Heart left ventricle (tissue), 13 donors: ENCODE data around the gene CPT1A.

Experiments used
- POLR2A ChIP-seq, 2 donors: fragments of 450-650 bp; IDR thresholded peaks; one replicate each; pipeline ENCODE4 v1.6.1; 2017; ENCODE audit warnings: antibody characterized with exemption in 2 of 2, mild to moderate bottlenecking in 2 of 2, moderate library complexity in 2 of 2
- TF ChIP-seq, protein P1 (sequence below), 12 donors: fragments of 200-600 bp; sonication (generic) in 4 of 12; IDR thresholded peaks; one replicate each; pipeline versions ENCODE4 v1.5.0 to v1.8.0; 2018 to 2022; ENCODE audit warnings: antibody characterized with exemption in 12 of 12, mild to moderate bottlenecking in 5 of 12
- donor health status: ischemic (EF 13 %, LVEDD 7.1; RV severe dilation, severe dysfunction).
- donor health status: DM: no; HTN: yes; CAD: no.
- donor health status: DM: no; HTN: no; CAD: no.
- donor health status: ischemic (EF 25% LVEDD 6.9; RV normal size, moderate dysfunction).
- donor health status: ischemic (EF 25% LVEDD 5.7; RV mildly dilated, moderate dysfunction).
- donor health status: ischemic (EF 35%, LVEDD 5.7; RV mildly dilated, moderate dysfunction).
- donor health status: nonischemic (EF 11% LVEDD 7.7; RV severe dilation, severe dysfunction).
- donor health status: DM: yes; HTN: yes; CAD: no.
- donor health status: PGD.
- donor health status: ischemic (EF 29% LVEDD 5.4; RV normal size, mild dysfunction).
- donor health status: nonischemic (EF 23%, LVEDD 6.1; RV moderate dilation, normal function).

GRCh38 chr11:68704887-68705286, 136.8 kb downstream of the CPT1A start:
- TF ChIP-seq, protein P1, sequence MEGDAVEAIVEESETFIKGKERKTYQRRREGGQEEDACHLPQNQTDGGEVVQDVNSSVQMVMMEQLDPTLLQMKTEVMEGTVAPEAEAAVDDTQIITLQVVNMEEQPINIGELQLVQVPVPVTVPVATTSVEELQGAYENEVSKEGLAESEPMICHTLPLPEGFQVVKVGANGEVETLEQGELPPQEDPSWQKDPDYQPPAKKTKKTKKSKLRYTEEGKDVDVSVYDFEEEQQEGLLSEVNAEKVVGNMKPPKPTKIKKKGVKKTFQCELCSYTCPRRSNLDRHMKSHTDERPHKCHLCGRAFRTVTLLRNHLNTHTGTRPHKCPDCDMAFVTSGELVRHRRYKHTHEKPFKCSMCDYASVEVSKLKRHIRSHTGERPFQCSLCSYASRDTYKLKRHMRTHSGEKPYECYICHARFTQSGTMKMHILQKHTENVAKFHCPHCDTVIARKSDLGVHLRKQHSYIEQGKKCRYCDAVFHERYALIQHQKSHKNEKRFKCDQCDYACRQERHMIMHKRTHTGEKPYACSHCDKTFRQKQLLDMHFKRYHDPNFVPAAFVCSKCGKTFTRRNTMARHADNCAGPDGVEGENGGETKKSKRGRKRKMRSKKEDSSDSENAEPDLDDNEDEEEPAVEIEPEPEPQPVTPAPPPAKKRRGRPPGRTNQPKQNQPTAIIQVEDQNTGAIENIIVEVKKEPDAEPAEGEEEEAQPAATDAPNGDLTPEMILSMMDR (IDR thresholded peaks at IDR 0.05), result no peak
- no peak for TF ChIP-seq POLR2A (IDR thresholded peaks at IDR 0.05)
